Measurements from ENCODE around the gene GRAP2. TPM values are rescaled to one million over a fixed set of nuclear protein-coding genes. Genes with fewer than 3 reads are reported as not detected.
"Not testable (repeated sequence)": the region's sequence is repeated elsewhere in the genome, so short reads cannot be mapped to it uniquely, and the experiment has no call there.

Gene GRAP2
- total RNA-seq, 2 donors from 2014 or later, result 1.2 to 2.1 TPM

DNA sequence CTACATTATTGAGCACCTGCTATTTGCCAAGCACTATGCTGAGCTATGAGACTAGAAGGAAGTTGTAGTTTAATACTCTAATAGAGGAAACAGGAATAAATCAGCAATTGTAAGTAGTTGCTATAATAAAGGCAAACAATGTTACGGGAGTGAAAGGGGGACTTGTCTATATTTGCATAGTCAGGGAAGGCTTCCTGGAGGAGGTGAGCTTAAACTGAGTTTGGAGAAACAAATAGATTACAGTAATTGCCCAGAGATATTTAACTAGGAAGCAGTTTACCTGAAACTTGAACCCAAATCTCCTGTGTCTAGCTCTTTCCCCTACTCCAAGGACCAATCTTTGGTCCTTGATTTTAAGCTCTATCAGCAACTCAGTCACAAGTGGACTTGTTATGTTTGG, 5.2 kb upstream of the GRAP2 start:
- intact Hi-C loops (cut with DNase I, micrococcal nuclease), result no loop called here
- ATAC-seq, result no peak
- DNase-seq, result no peak

DNA sequence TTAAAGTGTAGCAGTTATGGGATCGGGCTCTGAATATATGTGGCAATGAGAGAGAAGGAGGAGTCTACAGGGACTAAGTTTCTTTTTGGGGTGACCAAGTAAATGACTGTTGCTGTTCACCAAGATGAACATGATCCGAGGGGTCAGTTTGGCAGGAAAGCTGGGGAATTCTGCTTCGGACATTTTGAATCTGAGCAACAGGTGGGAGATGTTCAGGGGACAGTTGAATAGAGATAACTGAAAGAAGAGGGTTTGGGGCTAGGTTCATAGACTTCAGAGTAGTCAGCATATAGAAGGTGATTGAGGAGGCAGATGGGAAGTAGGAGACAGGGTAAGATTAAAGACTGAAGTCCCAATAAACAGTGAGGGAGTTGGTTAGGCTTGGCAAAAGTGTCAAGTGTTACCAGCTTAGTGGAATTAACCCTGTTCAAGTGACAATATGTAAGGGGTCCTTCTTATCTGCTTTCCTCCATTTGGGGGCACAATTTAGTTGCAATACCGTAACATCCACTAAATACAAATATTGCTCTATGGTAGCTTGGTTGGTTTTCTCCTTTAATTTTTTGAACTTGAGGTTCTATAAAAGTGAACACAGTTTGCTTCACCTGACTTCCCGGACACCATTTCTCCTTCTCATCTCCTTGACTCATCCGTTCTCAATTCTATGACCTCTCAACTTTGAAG, 4.4 kb upstream of the GRAP2 start:
- DNase-seq (no peak), ATAC-seq (no peak)
- intact Hi-C loops (cut with DNase I, micrococcal nuclease), result no loop called here

DNA sequence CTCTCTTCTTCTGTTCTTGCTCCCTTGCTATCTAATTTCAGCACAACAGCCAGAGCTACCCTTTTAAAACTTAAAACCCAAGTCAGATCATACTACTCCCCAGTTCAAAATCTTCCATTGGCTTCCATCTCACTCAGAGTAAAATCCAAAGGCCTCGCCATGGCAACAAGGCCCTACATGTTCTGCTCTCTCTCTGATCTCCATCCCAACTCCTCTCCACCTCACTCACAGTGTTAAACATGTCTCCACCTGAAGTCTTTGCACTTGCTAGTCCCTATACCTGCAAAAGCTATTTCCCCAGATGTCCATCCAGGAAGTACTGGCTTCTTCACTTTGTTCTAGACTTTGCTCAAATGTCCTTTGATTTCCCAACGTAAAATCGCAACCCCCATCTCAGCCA, 3.0 kb upstream of the GRAP2 start:
- intact Hi-C loops (cut with DNase I, micrococcal nuclease), result no loop called here
- no peak for ATAC-seq
- no peak for DNase-seq

DNA sequence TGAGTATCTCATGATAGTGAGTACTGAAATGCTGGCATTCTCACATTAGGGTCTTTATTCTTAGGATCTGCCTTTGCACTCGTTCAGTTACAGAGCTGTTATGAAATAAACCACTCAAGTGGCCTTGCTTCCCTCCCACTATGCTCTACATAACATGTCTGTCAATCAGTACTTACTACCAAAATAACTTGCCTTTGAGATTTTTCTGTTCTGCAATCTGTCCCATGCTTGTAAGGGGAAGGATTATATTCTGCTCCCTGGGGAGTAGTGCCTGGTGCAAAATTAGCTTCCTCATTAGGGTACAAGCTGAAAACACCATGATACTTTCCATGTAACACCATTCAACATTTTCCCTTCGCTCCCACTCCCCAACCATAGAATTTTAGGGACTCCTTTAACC, 1.9 kb upstream of the GRAP2 start:
- ATAC-seq, result no peak
- intact Hi-C loops (cut with DNase I, micrococcal nuclease), result no loop called here

DNA sequence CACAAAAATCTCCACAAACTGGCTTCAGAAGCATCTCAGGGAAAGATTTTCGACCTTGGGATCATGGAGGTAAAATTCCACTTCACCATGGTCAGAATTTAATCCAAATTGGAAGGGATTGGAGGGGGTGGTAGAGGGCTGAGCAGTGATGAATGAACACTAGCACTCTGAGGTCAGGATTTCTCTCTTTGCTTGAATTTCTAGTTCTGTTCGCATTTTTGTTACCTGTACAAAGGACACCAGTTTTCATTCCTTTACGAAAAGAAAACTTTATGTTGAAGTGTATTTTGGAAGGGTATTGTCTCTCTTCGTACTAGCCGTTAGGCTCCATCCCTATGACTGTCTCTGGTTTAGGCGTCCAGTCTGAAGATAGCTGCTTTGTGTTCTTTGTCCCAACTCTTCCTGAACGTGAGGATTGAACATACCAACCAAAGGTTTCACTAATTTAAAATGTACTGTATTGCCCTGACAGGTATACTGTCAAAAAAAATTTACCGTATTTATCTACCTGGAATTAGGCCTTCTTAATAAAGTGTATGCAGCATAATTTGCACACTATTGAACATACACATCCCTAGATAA, 772 bp downstream of the GRAP2 start:
- intact Hi-C loops (cut with DNase I, micrococcal nuclease), result no loop called here
- DNase-seq (no peak), ATAC-seq (no peak)

More for the DNA sequence above, 1.9 kb upstream of the GRAP2 start:
- no peak for DNase-seq

DNA sequence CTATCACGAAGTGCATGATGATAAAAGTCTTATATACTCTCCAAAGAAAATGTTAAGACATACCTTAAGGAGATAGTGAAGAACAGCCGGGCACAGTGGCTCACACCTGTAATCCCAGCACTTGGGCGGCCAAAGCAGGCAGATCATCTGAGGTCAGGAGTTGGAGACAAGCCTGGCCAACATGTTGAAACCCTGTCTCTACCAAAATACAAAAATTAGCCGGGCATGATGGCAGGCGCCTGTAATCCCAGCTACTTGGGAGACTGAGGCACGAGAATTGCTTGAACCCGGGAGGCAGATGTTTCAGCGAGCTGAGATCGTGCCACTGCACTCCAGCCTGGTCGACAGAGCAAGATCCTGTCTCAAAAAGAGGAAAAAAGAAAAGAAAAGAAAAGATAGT, 3.1 kb downstream of the GRAP2 start:
- intact Hi-C loops (cut with DNase I, micrococcal nuclease); ATAC-seq; DNase-seq: not testable (repeated sequence)

DNA sequence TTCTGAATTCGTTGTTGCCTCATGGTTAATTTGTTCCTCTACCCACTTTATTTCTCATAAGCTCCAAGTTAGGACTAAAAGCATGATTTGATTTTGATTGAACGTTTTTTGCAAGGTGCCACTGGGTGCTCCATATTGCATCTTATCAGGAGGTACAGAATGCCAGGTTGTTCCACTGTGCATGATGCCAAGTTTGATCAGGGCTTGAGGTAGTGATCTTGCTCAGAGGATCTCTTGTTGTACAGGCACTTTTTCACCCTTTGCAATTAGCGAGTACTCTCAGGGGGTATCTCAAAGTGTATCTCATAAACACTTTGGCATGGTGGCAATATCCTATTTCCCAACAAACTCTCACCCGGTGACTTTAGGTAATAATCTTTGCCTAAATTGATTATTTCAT, 4.0 kb downstream of the GRAP2 start:
- DNase-seq (no peak), ATAC-seq (no peak)
- intact Hi-C loops (cut with DNase I, micrococcal nuclease), result no loop called here

DNA sequence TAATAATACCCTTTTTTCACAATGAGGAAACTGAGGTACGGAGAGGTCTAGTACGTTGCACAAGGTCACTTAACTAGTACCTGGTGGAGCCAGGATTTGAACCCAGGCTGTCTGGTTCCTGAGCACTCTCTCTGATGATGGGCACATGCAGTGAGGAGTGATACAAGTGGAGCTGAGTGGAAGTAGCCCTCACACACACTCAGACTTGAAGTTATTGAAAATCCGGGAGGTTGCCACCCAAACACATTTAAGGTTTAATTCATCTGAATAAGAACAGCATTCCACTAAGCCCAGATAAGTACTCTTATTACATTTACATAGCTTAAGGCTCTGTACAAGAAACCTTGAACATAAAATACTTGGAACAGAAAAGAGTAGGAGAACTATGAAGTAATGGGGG, 4.8 kb downstream of the GRAP2 start:
- intact Hi-C loops (cut with DNase I, micrococcal nuclease), result no loop called here
- DNase-seq, result no peak
- no peak for ATAC-seq

DNA sequence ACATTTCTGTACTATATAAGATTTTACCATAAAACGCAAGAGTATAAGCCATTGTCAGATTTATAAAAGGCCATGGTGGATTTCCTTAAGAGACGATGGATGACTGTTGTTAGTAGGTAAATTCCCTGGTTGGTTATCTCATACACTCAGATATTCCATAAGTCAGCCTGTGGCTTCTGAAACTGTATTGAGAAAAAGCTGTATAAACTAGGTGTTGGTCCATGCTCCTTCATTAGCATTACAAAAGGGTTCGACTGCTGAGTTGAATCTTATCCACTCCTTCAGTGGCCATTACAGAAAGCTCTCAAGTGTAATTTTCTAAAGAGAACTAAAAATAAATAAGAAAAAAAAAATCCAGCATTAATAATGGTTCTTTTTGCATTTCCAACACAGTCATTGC, 5.3 kb downstream of the GRAP2 start:
- intact Hi-C loops (cut with DNase I, micrococcal nuclease), result no loop called here
- ATAC-seq, result no peak
- no peak for DNase-seq

DNA sequence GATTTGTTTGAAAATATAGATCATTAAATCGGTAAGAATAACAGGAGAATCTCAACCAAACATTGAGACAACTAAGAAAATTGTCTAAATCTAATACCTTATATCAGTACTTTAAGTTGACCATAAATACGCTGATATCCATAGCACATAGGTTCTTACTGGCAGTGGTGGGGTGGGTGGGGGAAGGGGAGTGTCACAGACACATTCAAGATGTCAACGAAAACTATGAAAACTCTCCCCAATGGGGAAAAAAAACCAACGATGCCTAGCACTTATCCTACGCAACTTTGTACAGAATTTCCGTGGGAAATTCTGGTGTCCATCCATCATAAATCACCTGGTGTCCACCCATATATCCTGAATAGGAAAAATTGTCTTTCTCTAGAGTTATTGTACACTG, 6.2 kb downstream of the GRAP2 start:
- intact Hi-C loops (cut with DNase I, micrococcal nuclease), result no loop called here
- DNase-seq, result no peak
- no peak for ATAC-seq

DNA sequence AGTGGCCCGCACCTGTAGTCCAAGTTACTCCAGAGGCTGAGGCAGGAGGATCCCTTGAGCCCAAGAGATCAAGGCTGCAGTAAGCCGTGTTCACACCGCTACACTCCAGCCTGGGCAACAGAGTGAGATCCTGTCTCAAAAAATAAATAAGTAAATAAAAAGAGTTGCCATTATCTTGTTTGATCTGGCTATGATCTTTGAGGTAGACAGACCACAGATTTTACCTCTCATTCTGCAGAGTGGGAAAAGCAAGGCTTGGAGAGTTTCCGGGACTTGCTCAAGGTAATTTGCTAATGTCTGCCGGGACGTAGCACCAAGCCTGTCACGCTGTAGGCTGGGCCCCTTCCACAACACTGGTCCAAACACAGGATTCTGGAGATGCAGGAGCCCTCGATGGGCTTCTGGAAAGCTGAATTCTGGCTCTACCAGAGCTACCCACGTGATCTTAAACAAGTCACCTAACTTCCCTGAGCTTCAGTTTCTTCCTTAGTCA, 6.8 kb downstream of the GRAP2 start:
- intact Hi-C loops (cut with DNase I, micrococcal nuclease), result no loop called here
- ATAC-seq (no peak), DNase-seq (no peak)

DNA sequence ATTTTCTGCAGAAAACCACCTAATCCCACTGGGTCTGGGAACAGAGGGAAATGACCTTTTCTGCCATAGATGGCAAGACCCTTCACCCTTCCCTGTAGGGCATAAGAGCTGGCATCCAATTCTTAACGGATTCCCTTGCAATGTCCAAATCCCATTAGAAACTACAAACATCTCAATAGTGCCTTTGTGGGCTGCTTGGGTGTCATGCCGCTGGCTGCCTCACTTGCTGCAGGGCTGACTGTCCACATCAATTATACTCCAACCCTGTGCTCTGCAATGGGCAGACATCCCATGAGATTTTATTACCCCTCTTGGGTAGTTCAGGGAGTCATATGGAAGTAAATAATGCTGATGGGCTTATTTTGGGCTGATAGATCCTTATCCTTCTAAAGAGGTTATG, 7.3 kb downstream of the GRAP2 start:
- ATAC-seq (no peak), DNase-seq (no peak)
- intact Hi-C loops (cut with DNase I, micrococcal nuclease), result no loop called here

DNA sequence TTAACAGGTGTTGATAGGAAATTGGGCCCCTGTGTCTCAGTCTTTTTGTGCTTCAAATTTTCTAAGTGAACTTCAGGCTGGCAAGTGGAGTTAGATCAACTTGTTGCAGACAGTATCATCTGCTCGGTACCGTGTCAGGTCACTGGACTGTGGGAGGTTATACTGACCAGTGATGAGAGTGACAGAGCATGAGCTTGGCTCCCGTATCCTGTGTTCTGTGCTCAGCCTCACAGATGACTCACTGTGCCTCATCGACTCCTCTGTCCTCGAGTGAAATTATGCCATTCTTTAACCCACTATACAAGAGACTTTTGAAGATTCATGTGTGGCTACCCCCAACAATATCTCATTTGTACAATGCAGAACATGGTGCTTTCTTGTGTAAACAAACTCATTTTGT, 7.9 kb downstream of the GRAP2 start:
- intact Hi-C loops (cut with DNase I, micrococcal nuclease), result no loop called here
- ATAC-seq (no peak), DNase-seq (no peak)

DNA sequence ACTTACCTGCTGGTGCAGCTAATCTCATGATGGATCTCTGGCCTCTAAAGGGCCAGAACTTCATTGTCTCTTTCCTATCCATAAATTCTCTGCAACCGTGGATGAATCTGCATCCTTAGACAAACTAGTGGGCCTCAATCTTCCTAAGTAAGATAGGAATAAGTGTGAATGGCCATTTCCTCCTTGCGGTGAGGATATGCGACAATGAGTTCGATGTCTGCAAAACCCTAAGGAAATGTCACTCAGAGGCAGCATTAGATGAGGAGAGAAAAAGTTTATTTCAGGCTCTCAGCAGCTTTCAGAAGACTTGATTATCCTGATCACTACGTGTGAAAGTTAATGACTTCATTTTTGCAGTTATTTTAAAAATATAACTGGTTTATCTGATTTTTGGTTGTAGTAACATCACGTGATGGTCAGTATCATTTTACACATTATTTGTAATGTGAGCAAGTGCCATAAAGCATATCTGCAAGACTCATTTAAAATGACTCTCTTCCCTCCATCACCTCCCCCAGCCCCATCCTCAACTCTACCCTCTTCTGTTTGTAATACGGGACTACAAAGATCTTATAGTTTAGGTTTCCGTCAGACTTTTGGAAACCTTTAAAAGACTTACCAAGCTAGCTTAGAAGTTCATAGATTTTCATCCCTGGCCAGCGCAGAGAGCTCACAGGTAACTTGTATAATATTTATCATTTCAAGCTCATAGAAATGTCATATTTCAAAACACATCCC, 10.2 kb downstream of the GRAP2 start:
- intact Hi-C loops (cut with DNase I, micrococcal nuclease), result no loop called here
- ATAC-seq (no peak), DNase-seq (no peak)

DNA sequence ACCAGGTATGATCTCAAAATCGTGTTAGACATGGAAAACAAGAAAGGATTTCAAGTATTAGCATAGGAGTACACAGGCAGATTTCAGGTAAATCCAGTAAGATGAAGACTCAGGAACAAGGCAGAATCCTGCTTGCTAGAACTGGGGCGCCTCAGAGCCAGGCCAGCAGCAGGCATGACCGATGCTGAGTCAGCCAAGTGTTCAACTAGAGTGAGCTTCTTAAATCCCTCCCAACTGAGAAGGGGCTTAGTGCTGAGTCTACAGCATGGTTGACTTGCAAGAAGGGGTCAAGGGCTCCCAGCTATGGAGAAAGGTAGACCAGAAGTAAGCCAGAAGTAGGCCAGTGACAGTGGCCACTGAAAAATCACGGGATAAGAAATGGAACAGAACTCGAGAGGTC, 12.4 kb downstream of the GRAP2 start:
- intact Hi-C loops (cut with DNase I, micrococcal nuclease), result no loop called here

DNA sequence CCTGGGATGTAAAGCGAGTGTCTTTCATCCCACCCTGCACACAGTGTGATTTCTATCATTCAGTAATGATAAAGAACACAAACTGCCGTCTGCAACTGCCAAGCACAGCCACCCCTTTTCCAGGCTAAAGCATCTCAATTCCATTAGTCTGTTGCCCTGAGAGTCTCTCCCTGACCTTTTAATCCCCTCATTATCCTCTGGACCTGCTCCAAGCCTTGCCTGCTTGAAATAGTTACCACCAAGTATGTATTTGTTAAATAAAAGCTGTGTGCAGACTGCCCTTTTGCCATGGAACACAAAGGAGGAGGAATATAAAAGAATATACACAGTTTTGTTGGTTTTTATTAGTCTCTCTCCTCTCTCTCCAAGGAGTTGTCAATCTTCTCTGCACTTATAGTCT, 13.0 kb downstream of the GRAP2 start:
- no peak for DNase-seq
- intact Hi-C loops (cut with DNase I, micrococcal nuclease), result no loop called here
- no peak for ATAC-seq

More for the DNA sequence above, 12.4 kb downstream of the GRAP2 start:
- DNase-seq, result no peak
- no peak for ATAC-seq

DNA sequence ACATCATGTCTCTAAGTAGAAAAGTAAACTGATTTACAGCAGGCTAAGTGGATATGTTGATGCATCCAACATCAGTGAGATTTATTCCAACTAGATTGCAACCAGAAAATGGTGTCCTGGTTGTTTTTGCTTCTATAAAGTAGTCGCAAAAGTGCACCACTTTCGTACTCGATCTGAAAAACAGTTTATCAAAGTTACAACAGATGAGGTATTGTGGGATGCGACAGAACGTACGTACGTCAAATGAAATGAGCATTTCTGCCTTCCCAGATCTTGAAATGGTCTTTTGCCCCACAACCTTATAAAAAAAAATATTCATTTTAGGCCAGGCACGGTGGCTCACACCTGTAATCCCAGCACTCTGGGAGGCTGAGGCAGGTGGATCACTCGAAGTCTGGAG, 13.7 kb downstream of the GRAP2 start:
- DNase-seq (no peak), ATAC-seq (no peak)
- intact Hi-C loops (cut with DNase I, micrococcal nuclease), result no loop called here

DNA sequence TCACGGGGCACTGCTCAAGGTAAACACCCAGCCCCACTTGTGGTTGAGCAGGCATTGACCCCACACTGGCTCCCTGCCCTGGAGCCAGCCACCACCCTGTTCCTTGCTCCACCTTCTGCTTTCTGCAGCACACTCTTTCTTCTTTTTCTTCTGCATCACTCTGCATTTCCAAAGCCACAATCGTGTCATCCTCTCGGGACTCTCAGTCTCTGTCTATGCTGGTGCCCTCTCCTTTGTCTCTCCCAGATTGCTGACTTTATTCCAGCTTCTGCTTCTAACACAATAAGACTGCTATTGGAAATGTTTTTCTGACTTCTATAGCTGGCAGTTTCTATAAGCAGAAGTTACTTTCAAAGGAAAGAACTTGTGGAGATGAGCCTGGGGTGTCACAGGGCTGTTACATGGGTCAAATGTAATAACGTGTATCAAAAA, 14.4 kb downstream of the GRAP2 start:
- DNase-seq, result no peak
- intact Hi-C loops (cut with DNase I, micrococcal nuclease), result no loop called here
- ATAC-seq, result no peak

DNA sequence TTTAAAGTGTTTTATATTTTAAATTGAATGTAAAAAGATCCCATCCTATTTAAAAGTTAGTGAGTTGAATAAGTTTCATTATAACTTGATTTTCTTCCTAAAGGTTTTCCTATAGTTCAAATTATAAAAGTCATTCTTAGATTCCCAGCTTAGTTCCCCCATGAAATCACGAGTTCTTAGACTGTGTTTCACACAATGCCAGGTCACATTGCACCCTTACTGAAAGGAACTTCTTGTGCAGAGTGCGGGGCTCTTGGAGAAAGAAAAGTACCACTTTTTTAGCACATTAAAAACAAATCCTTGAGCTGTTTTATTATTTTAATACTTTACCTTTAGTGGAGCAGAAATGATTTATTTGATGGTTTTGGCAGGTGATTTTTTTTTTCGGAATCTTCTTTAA, 15.6 kb downstream of the GRAP2 start:
- ATAC-seq (no peak), DNase-seq (no peak)
- intact Hi-C loops (cut with DNase I, micrococcal nuclease), result no loop called here

DNA sequence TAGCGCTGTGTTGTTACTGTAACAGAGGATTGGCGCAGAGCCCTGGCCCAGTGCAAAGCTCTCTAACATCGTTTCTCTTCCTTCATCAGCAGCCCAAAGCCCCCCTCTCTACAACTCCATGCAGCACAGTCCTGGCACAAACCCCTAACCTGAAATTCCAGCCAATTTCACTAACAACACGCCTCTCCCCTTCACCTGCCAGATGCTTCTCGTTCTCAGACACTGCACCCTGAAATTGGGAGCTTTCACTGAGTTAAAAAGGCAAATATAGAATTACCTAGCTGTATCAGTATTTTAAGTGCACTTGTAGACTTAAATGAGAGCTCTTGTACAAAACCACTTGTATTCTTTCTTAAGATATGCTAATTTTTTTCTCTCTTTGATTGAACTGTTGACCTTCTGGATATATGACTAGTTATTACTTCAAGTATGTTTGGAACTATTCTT, 16.3 kb downstream of the GRAP2 start:
- intact Hi-C loops (cut with DNase I, micrococcal nuclease), result no loop called here
- DNase-seq (no peak), ATAC-seq (no peak)

Data from left colon (tissue), 2 donors.